Trophoblast cell (in vitro differentiated cells and primary cell): Measurements from ENCODE around the gene FRMD4A.
"Not testable (repeated sequence)": the region's sequence is repeated elsewhere in the genome, so short reads cannot be mapped to it uniquely, and the experiment has no call there.

ENCODE experiments used
- DNase-seq, 2 donors: peaks; one replicate each; pipeline ENCODE4 v3.0.0-alpha.2; 2016
- H2AFZ ChIP-seq: 2 replicates; pipeline ENCODE4 v1.6.1; 2013; ENCODE audit warnings: low read length, moderate library complexity, mild to moderate bottlenecking; ENCODE audit not compliant: insufficient read depth, poor library complexity
- H2AK5ac ChIP-seq: 2 replicates; pipeline ENCODE4 v1.6.1; 2013; ENCODE audit warnings: mild to moderate bottlenecking, low read length
- H2BK120ac ChIP-seq: 2 replicates; pipeline ENCODE4 v1.6.1; 2013; ENCODE audit warnings: low read length, mild to moderate bottlenecking, moderate library complexity; ENCODE audit not compliant: insufficient read depth, poor library complexity
- H2BK12ac ChIP-seq: 2 replicates; pipeline ENCODE4 v1.6.1; 2013; ENCODE audit warnings: mild to moderate bottlenecking, low read length, moderate library complexity
- H2BK5ac ChIP-seq: 2 replicates; pipeline ENCODE4 v1.6.1; 2013; ENCODE audit warnings: low read length, low read depth, moderate library complexity, mild to moderate bottlenecking; ENCODE audit not compliant: poor library complexity
- H3K14ac ChIP-seq: 2 replicates; pipeline ENCODE4 v1.6.1; 2013; ENCODE audit warnings: mild to moderate bottlenecking, low read length
- H3K18ac ChIP-seq: 2 replicates; pipeline ENCODE4 v1.6.1; 2013; ENCODE audit warnings: mild to moderate bottlenecking, low read length
- H3K23ac ChIP-seq: 2 replicates; pipeline ENCODE4 v1.6.1; 2013; ENCODE audit warnings: low read length
- H3K27ac ChIP-seq: 2 replicates; pipeline ENCODE4 v1.5.1; 2013; ENCODE audit warnings: low read depth, mild to moderate bottlenecking, inconsistent platforms, low read length, moderate library complexity
- H3K27me3 ChIP-seq: 2 replicates; pipeline ENCODE4 v1.6.1; 2013; ENCODE audit warnings: inconsistent platforms, mild to moderate bottlenecking, low read length, moderate library complexity; ENCODE audit not compliant: insufficient read depth
- H3K36me3 ChIP-seq, 2 experiments: 1 replicate in 1 of 2; 2 replicates in 1 of 2; pipeline ENCODE4 v1.6.1; 2013; ENCODE audit warnings: low read length in 2 of 2, mild to moderate bottlenecking in 2 of 2, moderate library complexity in 1 of 2; ENCODE audit not compliant: insufficient read depth in 2 of 2, control insufficient read depth in 1 of 2
- H3K4ac ChIP-seq: 2 replicates; pipeline ENCODE4 v1.6.1; 2013; ENCODE audit warnings: low read depth, mild to moderate bottlenecking, low read length, moderate library complexity
- H3K4me1 ChIP-seq, 2 experiments: 1 replicate in 1 of 2; 2 replicates in 1 of 2; pipeline ENCODE4 v1.6.1; 2013; ENCODE audit warnings: low read length in 2 of 2, mild to moderate bottlenecking in 2 of 2, moderate library complexity in 1 of 2; ENCODE audit not compliant: insufficient read depth in 2 of 2, control insufficient read depth in 1 of 2
- H3K4me2 ChIP-seq: 2 replicates; pipeline ENCODE4 v1.6.1; 2013; ENCODE audit warnings: inconsistent platforms, mild to moderate bottlenecking, low read length, moderate library complexity
- H3K4me3 ChIP-seq: 2 replicates; pipeline ENCODE4 v1.5.1; 2013; ENCODE audit warnings: mild to moderate bottlenecking, low read depth, low read length, inconsistent platforms
- H3K79me1 ChIP-seq: one replicate; pipeline ENCODE4 v1.6.1; 2013; ENCODE audit warnings: low read length
- H3K79me2 ChIP-seq: 2 replicates; pipeline ENCODE4 v1.6.1; 2013; ENCODE audit warnings: low read length, mild to moderate bottlenecking; ENCODE audit not compliant: control insufficient read depth, insufficient read depth, poor library complexity
- H3K9ac ChIP-seq: 2 replicates; pipeline ENCODE4 v1.6.1; 2013; ENCODE audit warnings: mild to moderate bottlenecking, low read length
- H3K9me3 ChIP-seq: 2 replicates; pipeline ENCODE4 v1.6.1; 2013; ENCODE audit warnings: low read depth, mild to moderate bottlenecking, control low read depth, inconsistent platforms, low read length; ENCODE audit not compliant: insufficient read depth
- H4K12ac ChIP-seq: 2 replicates; pipeline ENCODE4 v1.6.1; 2013; ENCODE audit warnings: low read depth, mild to moderate bottlenecking, low read length, moderate library complexity
- H4K8ac ChIP-seq: 2 replicates; pipeline ENCODE4 v1.6.1; 2013; ENCODE audit warnings: low read depth, mild to moderate bottlenecking, low read length, moderate library complexity
- H4K91ac ChIP-seq: one replicate; pipeline ENCODE4 v1.6.1; 2013; ENCODE audit warnings: low read depth, mild to moderate bottlenecking, low read length, moderate library complexity
- WGBS: extraction: QIAGEN DNeasy Blood & Tissue Kit; methylation state at CpG from one replicate; pipeline ENCODE4 v1.1.7; 2013; ENCODE audit warnings: missing lambda C conversion rate; ENCODE audit not compliant: insufficient read length, insufficient coverage; ENCODE audit errors: extremely low coverage; 5-methylcytosine and 5-hydroxymethylcytosine counted together

Gene FRMD4A

GRCh38 chr10:13867822-13868221 is 462.9 kb downstream of the FRMD4A start:
- no peak for DNase-seq
- H3K14ac ChIP-seq: no peak overlapping the region
- H3K36me3 ChIP-seq: no peaks in the 10 kb centered on the region
- no peak overlapping the region for H3K23ac ChIP-seq
- H3K4me3 ChIP-seq: no peak overlapping the region
- H3K27me3 ChIP-seq: no peaks in the 10 kb centered on the region
- no peak overlapping the region for H3K4ac ChIP-seq
- H3K27ac ChIP-seq: no peak overlapping the region
- no peak overlapping the region for H2BK120ac ChIP-seq
- H4K8ac ChIP-seq: no peak overlapping the region
- H3K79me2 ChIP-seq: peaks cover 2% of the 10 kb centered on the region
- H2AK5ac ChIP-seq: no peak overlapping the region
- H3K4me1 ChIP-seq: peaks cover 11 to 17% of the 10 kb centered on the region in 2 experiments
- peaks cover 8% of the 10 kb centered on the region for H3K79me1 ChIP-seq
- no CpG with 5 or more reads among the region's 1 CpG for WGBS
- H3K18ac ChIP-seq: no peak overlapping the region
- H2BK5ac ChIP-seq: no peak overlapping the region
- no peak overlapping the region for H4K12ac ChIP-seq
- H2AFZ ChIP-seq: no peak overlapping the region
- H3K9me3 ChIP-seq: no peaks in the 10 kb centered on the region
- H2BK12ac ChIP-seq: no peak overlapping the region
- H4K91ac ChIP-seq: no peak overlapping the region
- H3K4me2 ChIP-seq: no peak overlapping the region
- no peak overlapping the region for H3K9ac ChIP-seq

DNA sequence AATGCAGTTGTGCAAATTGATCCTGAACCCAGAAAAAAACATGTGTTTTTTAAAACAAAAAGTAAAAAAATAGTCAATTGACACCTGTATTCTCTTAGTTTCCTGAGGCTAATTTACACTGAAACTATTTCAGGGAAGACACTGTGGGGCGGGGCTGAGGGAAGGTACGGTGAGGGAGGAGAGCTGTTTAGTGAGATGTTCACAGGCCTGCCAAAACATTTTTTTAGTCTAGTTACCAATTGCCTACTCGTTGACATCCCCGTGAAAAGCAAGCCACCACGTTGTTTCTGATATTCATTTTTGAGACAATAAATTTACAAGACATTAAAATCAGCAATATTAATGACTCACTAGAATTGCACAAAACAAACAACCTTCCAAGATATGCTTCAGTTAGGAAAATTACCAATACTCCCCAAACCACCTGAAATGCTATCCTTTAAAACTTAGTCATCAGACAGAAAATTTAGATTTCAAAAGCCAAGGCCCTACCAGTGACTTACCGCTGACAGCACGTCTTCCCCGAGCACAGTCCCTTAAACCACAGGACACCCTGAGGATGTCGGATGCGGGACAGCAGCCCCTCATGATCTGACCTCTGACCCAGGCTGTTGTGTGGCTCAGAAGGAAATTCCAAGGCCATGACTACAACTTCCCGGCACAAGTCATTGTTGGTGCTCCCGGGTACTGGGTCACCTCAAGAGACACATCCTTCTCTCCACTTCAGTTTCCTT is 464.8 kb downstream of the FRMD4A start:
- Histone ChIP-seq H2BK5ac (no peak overlapping the region), H2BK120ac (no peak overlapping the region), H4K8ac (no peak overlapping the region), H3K14ac (no peak overlapping the region), H3K18ac (no peak overlapping the region), H3K4me1 (peaks cover 4 to 10% of the 10 kb centered on the region in 2 experiments), H3K27ac (peak overlapping the region; percentile 43), H4K91ac (no peak overlapping the region), H3K4me3 (no peak overlapping the region), H2AFZ (no peak overlapping the region), H3K79me1 (peaks cover 8% of the 10 kb centered on the region), H3K9me3 (no peaks in the 10 kb centered on the region), H3K4ac (no peak overlapping the region), H4K12ac (no peak overlapping the region), H3K23ac (no peak overlapping the region), H2BK12ac (peak overlapping the region; percentile 13), H3K27me3 (no peaks in the 10 kb centered on the region), H2AK5ac (no peak overlapping the region), H3K36me3 (no peaks in the 10 kb centered on the region), H3K79me2 (no peaks in the 10 kb centered on the region), H3K9ac (no peak overlapping the region), H3K4me2 (peak overlapping the region; percentile 20)
- no CpG with 5 or more reads among the region's 12 CpGs for WGBS
- peak; percentile 79 to 86 for DNase-seq

GRCh38 chr10:13865220-13865619 is 465.5 kb downstream of the FRMD4A start:
- not testable (repeated sequence) for H3K4me2 ChIP-seq, H3K9ac ChIP-seq, H3K36me3 ChIP-seq, H3K79me2 ChIP-seq, H4K91ac ChIP-seq, H3K9me3 ChIP-seq, H3K79me1 ChIP-seq, H4K12ac ChIP-seq, H3K27me3 ChIP-seq, H4K8ac ChIP-seq, H2AFZ ChIP-seq, H3K23ac ChIP-seq, H3K27ac ChIP-seq, H2BK120ac ChIP-seq, H3K14ac ChIP-seq, H2AK5ac ChIP-seq, H2BK5ac ChIP-seq, H3K4ac ChIP-seq, DNase-seq, H3K4me3 ChIP-seq, H3K4me1 ChIP-seq, H3K18ac ChIP-seq
- WGBS: no CpG with 5 or more reads among the region's 4 CpGs
- H2BK12ac ChIP-seq: peak overlapping the region; percentile 13

GRCh38 chr10:13862546-13863233 is 468.0 kb downstream of the FRMD4A start:
- DNase-seq: no peak
- Histone ChIP-seq H3K36me3 (no peaks in the 10 kb centered on the region), H3K4me2 (no peak overlapping the region), H3K9me3 (no peaks in the 10 kb centered on the region), H3K27me3 (no peaks in the 10 kb centered on the region), H2AK5ac (no peak overlapping the region), H3K4me1 (peaks cover 3 to 4% of the 10 kb centered on the region in 2 experiments), H3K23ac (no peak overlapping the region), H2AFZ (no peak overlapping the region), H2BK120ac (no peak overlapping the region), H3K4ac (no peak overlapping the region), H2BK12ac (no peak overlapping the region), H3K14ac (no peak overlapping the region), H3K27ac (no peak overlapping the region), H3K9ac (no peak overlapping the region), H3K79me1 (peaks cover 3% of the 10 kb centered on the region), H3K4me3 (no peak overlapping the region), H3K18ac (no peak overlapping the region), H2BK5ac (no peak overlapping the region), H4K8ac (no peak overlapping the region), H4K12ac (no peak overlapping the region), H3K79me2 (no peaks in the 10 kb centered on the region), H4K91ac (no peak overlapping the region)
- WGBS: no CpG with 5 or more reads among the region's 3 CpGs
